Epithelial cell of esophagus (primary cell): ENCODE results near the gene MED13L.
"Not testable (repeated sequence)": the region's sequence is repeated elsewhere in the genome, so short reads cannot be mapped to it uniquely, and the experiment has no call there.

Source experiments
- DNase-seq: peaks from one replicate; pipeline ENCODE4 v3.0.0; 2010; ENCODE audit warnings: low read depth
- H3K4me3 ChIP-seq: 2 replicates; pipeline ENCODE4 v1.5.1; 2011; ENCODE audit warnings: mild to moderate bottlenecking, low read length, control low read depth
- CTCF ChIP-seq: IDR thresholded peaks from 2 replicates; pipeline ENCODE4 v1.5.1; 2011; ENCODE audit warnings: low read depth, mild to moderate bottlenecking, low read length, control low read depth, inconsistent platforms; ENCODE audit not compliant: insufficient read depth; ENCODE audit errors: missing control alignments

Gene MED13L

GRCh38 chr12:116137318-116137717, 140.2 kb downstream of the MED13L start:
- no peak for TF ChIP-seq CTCF
- no peak for DNase-seq
- no peak overlapping the region for H3K4me3 ChIP-seq

- TF ChIP-seq CTCF: no peak
Measured at GRCh38 chr12:116136340-116136739, 141.2 kb downstream of the MED13L start.

DNA sequence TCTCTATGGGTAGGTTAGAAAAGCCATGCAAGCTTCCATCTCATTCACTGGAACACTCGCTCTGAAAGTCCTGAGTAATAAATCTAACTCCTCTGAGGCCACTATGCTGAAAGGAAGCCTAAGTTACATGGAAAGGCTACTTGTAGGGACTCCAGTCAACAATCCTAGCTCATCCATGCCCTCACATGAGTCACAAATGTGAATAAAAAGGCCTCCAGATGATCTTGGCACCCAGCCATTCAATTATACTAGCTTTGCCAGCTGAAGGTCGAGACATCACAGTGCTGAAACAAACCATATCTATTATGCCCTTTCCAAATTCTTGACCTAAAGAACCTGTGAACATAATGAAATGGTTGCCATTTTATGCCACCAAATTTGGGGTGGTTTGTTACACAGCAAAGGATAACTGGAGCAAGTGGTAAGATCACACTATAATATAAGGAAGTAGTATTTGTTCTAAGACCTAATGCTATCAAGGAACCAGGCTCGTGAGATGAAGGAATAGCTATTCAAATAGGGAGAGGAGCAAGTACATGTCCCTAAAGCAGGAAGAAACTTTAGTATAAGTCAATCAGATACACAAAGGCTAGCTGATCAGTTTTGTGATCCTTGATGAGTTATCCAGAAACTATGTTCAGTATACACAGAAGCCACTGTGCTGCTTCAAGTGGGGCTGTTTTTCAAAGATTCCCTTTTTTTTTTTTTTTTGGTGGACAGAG, 142.1 kb downstream of the MED13L start:
- peak; percentile 90 for DNase-seq
- TF ChIP-seq CTCF: no peak
- H3K4me3 ChIP-seq: no peak overlapping the region

More at GRCh38 chr12:116136340-116136739, 141.2 kb downstream of the MED13L start:
- no peak overlapping the region for H3K4me3 ChIP-seq
- no peak for DNase-seq

DNA sequence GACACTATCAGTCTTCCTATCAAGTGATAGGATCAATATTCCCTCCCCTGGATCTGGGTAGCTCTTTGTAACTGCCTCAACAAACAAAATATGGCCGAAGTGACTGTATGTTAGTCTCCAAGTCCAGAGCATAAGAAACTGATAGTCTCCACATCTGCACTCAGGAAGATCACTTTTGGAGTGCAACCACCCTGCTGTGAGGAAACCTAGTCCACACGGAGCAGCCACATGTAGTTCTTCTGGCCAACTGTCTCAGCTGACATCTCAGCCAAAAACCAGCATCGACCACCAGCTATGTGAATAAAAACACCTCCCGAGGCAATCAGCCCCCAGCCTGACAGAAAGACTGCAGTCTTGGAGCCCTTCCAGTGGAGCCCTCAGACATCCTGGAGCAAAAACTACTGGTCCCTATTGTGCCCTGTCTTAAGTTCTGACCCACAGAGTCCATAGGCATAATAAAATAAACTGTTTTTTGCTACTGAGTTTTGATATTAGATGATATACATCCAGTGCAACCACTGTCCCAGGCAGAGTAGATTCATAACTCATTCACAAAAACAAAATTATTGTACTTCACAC, 143.8 kb downstream of the MED13L start:
- no peak overlapping the region for H3K4me3 ChIP-seq
- no peak for TF ChIP-seq CTCF
- DNase-seq: no peak

- H3K4me3 ChIP-seq: no peak overlapping the region
- peak; percentile 74 for DNase-seq
- TF ChIP-seq CTCF: peak; percentile 2
Measured at GRCh38 chr12:116133149-116133548, 144.3 kb downstream of the MED13L start.

GRCh38 chr12:116131987-116132386, 145.5 kb downstream of the MED13L start:
- not testable (repeated sequence) for DNase-seq

GRCh38 chr12:116131176-116131575, 146.3 kb downstream of the MED13L start:
- TF ChIP-seq CTCF: no peak
- no peak overlapping the region for H3K4me3 ChIP-seq
- no peak for DNase-seq

More at GRCh38 chr12:116131987-116132386, 145.5 kb downstream of the MED13L start:
- not testable (repeated sequence) for H3K4me3 ChIP-seq
